Esophagus muscularis mucosa (tissue), 3 donors: Measurements from ENCODE around the gene OSBP2.

Experiments
- CTCF ChIP-seq, 3 experiments: fragments of 200-600 bp in 2 of 3; fragments of 450-650 bp in 1 of 3; sonication (generic) in 2 of 3; IDR thresholded peaks; one replicate each; pipeline ENCODE4 v1.5.1; 2017 to 2019; ENCODE audit warnings: antibody characterized with exemption in 3 of 3, mild to moderate bottlenecking in 2 of 3, moderate library complexity in 1 of 3
- POLR2A ChIP-seq: fragments of 450-650 bp; IDR thresholded peaks from one replicate; pipeline ENCODE4 v1.6.1; 2017; ENCODE audit warnings: antibody characterized with exemption, moderate library complexity, mild to moderate bottlenecking, low read depth

- no peak for TF ChIP-seq CTCF (IDR thresholded peaks at IDR 0.05)
- TF ChIP-seq POLR2A, result no peak
These were observed 164.5 kb downstream of the OSBP2 start for GRCh38 chr22:30858976-30859713.
